AG09319 (cell line): ENCODE measurements around the gene CLPSL1.
"Not testable (repeated sequence)": the region's sequence is repeated elsewhere in the genome, so short reads cannot be mapped to it uniquely, and the experiment has no call there.

Experiments used
- DNase-seq: peaks from one replicate; pipeline ENCODE4 v3.0.0-alpha.2; 2010; ENCODE audit warnings: low read depth; ENCODE audit errors: extremely low read depth
- CTCF ChIP-seq: IDR thresholded peaks from 2 replicates; pipeline ENCODE4 v1.5.1; 2011; ENCODE audit warnings: low read depth, mild to moderate bottlenecking, inconsistent platforms, low read length, moderate library complexity

Gene CLPSL1

GRCh38 chr6:35780719-35781118 lies at the start of gene CLPSL1:
Gene CLPSL1 (plus strand): TSS chr6:35781019. CDS start chr6:35781111, 92 bp downstream.
- TF ChIP-seq CTCF, result no peak

GRCh38 chr6:35731414-35731735 lies 49.4 kb upstream of the CLPSL1 start:
- no peak for DNase-seq
- TF ChIP-seq CTCF, result no peak

More at GRCh38 chr6:35780719-35781118, at the start of gene CLPSL1:
- no peak for DNase-seq

GRCh38 chr6:35731736-35732532 lies 48.9 kb upstream of the CLPSL1 start:
- TF ChIP-seq CTCF, result peak; percentile 5

GRCh38 chr6:35733633-35734032 lies 47.2 kb upstream of the CLPSL1 start:
- no peak for TF ChIP-seq CTCF
- no peak for DNase-seq

More at GRCh38 chr6:35731736-35732532, 48.9 kb upstream of the CLPSL1 start:
- no peak for DNase-seq

- not testable (repeated sequence) for DNase-seq
Observed at GRCh38 chr6:35734319-35734718, 46.5 kb upstream of the CLPSL1 start.

- TF ChIP-seq CTCF, result no peak
Observed at GRCh38 chr6:35735452-35735851, 45.4 kb upstream of the CLPSL1 start.

GRCh38 chr6:35736253-35736894 lies 44.4 kb upstream of the CLPSL1 start:
- TF ChIP-seq CTCF, result peak; percentile 90
- DNase-seq, result no peak

More at GRCh38 chr6:35735452-35735851, 45.4 kb upstream of the CLPSL1 start:
- no peak for DNase-seq
